CD4-positive, alpha-beta T cell treated with Interleukin-15 for 1 hour (primary cell): ENCODE data around the gene FBH1.
"Not testable (repeated sequence)": the region's sequence is repeated elsewhere in the genome, so short reads cannot be mapped to it uniquely, and the experiment has no call there.

Experiments used
- DNase-seq: peaks from one replicate; pipeline ENCODE4 v3.0.0-alpha.2; 2020

Gene FBH1

DNA sequence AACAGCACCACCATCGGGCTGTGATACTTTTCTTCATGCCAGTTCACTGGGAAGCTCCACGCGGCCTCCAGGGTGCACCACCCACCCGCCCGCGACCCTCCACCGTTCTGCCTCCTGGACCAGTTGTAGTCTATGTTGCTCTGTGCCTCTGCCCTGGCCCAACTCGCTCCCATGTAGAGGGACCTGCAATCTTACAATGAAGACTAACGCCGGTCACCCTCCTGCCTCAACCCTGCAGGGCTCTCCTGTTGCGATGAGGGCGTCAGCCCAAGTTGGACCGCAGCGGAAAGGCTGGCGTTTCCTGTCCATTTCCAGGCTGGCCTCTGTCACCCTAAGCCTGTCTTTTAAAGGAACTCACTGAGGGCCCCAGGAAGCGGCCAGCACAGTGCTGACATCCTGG lies 52.4 kb downstream of the FBH1 start:
- peak; percentile 43 for DNase-seq

DNA sequence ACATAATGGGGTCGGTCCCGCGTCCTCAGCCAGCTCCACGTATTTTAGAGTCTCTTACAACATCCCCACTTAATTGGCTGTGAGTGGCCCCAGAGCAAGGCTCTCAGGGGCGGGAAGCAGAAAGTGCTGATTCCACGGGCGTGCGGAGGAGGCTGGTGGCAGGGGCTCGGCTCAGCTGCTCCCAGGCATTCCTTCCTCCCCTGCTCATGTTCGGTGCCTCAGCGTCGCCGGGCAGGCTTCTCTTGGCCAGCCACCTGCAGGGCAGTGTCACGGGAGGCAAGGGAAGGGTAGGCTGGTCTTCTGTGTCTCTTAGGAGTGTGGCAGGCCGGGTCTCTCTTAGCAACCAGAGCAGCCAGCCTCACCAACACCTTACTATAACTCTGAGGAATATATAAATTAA lies 53.5 kb downstream of the FBH1 start:
- no peak for DNase-seq

DNA sequence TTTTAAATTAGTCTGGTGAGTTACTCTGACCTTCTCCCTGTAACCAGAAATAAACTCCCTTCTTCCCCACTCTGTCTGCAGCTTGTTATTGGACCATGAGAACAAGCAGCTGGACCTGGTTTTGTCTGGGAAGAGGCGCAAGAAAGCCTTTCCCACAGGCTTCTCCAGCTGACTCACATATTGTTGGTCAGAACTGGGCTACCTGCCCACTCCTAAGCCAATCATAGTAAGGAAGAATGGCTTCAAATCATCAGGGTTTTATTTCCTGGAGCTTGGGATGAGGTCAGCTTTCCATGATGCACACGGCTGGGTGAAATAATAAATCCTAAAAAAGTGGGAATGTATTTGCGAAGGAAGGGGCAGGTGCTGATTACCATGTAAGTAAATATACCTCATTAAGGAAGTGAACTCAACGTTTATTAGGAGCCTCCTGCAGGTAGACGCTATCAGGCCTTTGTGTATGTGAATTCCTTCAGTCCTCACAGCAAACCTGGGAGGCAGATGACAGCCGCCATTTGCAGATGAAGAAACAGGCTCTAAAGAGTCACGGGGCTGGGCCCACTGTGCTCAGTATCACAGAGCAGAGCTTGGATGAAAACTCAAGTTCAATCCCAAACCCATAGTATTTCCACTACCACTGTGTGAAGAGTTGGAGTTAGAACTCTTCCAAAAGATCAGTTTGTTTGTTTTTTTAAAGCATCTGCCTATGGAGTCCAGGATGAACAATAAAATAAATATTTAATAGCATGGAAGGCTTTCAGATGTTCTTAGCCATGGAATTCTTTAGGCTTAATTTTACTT lies 54.5 kb downstream of the FBH1 start:
- DNase-seq: no peak

DNA sequence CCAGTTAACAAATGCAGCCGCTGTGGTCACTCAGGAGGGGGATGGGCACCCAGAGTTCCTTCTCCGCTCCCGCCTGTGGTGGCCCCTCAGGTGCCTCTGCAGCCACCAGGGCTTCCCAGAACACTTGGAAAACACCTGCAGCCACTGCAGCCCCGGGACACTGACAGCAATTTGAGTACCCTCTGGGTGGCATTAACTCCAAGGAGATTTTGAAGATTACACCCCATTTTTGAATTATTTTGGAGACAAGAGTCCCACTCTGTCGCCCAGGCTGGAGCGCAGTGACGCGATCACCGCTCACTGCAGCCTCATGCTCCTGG lies 55.1 kb downstream of the FBH1 start:
- DNase-seq: no peak

DNA sequence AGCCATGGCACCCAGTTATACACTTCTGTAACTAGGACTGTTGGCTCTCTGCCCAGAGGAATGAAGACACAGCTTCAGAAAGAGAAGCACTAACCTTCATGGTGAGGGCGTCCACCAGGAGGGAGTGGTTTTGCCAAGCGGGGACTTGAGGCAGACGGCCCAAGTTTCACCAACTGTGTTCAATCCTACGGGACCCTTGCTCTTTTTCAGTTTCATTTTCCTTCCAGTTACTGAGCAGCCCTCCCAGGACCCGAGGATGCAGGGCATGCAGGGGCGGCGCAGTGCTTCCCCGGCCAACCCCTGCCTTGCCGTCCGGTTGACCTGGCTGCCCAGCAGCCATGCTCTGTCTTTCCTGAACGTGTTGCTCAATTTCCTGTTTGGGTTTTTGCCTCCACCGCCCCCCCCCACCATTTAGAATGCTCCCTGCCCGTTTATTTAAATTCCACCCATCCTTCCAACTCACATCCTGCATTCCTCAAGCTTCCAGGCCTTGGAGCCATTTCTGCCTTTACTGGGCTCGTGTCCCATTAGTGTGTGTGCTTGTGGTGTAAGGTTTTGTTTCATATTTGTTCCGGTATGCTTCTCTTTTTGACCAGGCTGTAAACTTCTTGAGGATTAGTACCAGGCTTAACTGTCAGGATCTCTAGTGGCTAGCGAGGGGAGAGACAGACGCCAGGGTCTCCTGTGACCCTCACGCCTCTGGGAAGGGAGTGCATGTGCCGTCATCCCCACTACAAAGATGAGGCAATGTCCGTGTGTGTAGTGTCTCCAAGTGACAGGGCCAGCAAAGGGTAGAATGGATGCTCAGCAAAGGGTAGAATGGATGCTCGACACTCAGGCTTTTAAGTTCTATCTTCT lies 55.7 kb downstream of the FBH1 start:
- no peak for DNase-seq

DNA sequence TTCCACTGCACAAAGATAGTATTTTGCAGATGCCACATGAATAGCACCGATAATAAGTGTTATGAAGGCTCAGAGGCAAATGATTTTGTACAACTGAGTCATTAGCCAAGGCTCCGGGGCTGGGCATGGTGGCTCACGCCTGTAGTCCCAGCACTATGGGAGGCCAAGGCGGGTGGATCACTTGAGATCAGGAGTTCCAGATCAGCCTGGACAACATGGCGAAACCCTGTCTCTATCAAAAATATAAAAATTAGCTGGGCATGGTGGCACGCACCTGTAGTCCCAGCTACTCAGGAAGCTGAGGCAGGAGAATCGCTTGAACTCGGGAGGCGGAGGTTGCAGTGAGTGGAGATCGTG lies 56.4 kb downstream of the FBH1 start:
- DNase-seq: not testable (repeated sequence)

DNA sequence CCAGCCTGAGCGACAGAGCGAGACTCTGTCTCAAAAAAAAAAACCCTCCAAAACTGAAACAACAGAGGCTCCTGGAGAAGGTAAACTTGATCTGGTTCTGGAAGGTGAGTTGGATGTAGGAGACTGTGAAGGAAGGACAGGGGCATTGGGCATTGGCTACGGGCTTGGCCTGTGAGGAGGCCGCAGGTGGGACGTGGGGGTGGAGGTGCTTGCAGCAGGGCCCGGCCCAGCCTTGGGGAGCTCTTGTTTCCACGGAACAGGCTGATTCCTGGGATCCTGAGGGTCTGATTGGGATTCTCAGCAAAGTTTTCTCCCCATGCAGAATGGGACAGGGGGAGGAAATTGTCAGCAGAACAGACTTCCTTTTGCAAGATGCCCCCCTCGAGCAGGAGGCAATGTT lies 56.7 kb downstream of the FBH1 start:
- no peak for DNase-seq

DNA sequence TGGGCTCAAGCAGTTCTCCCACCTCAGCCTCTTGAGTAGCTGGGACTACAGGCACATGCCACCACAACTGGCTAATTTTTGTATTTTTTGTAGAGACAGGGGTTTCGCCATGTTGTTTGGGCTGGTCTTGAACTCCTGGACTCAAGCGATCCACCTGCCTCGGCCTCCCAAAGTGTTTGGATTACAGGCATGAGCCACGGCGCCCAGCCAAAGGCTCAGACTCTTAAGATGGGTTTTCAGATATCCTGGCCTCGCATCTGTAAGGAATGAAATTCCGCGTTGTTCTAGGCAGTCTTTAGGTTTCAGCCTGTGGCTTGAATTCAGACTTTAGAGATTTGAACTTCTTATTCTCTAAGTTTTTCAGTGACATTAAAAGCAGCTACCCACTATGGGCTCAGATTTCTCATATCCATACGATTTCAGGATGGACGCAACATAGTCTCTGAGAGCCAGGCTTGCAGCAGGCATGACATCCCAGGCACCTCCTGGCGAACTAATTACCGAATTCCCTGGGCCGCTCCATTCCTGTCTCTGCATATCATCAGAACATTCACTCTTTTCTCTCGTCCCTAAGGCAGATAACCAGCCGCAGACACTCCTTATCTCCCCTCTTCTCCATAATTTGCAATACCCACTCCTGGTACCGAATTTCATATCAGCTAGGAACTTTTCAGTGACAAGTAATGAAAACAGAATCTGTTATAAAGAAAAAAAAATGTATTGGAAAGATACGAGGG lies 57.6 kb downstream of the FBH1 start:
- DNase-seq: no peak

DNA sequence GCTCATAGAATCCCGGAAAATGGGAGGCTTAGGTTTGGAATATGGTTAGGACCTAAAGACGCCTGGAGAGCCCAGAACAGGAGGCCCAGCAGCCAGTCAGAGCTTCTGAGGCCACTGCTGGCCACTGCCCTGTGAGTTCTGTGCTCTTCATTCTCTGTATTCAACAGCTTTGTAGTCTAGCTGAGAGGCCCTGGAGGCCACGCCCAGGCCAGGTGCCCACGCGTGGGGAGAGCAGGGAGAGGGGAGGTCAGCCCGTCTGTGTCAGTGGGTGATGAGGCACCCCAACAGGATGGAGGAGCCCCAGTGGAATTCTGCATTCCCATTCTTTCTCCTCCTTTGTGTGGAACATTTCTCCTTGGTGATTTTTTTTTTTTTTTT lies 58.2 kb downstream of the FBH1 start:
- DNase-seq: no peak

DNA sequence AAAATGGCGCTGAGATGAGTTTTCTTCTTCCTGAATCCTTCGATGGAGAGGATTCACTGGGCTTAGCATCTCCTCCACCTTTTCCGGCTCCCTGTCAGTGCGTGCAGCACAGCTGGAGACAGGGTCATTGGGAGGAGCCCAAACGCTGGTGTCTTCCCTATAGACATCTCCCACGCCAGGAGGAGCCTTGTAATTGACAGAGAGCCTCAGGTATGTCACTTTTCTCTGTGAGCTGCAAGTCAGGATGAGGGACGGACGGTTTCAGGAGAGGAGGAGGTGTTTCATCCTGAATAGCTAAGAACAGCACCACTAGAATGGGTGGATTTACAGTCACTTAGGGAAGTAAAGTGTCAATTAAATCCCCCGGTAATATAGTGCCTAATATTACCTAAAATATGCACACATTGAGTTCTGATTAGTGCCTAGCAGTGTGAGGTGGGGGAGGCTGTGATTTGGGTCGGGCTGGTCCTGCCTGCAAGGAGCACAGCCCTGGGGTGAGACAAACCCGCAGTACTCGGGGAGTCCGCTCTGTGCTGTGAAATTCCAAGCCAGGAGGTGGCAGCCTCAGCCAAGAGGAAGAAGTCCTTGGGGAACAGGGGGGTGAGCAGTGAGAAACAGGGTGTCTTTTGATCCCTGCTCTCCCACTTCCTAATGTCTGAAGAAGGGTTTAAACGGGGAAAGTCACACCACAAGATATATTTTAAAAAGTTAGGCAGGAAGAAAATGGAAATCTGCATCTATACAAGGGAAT lies 59.1 kb downstream of the FBH1 start:
- peak; percentile 25 for DNase-seq

DNA sequence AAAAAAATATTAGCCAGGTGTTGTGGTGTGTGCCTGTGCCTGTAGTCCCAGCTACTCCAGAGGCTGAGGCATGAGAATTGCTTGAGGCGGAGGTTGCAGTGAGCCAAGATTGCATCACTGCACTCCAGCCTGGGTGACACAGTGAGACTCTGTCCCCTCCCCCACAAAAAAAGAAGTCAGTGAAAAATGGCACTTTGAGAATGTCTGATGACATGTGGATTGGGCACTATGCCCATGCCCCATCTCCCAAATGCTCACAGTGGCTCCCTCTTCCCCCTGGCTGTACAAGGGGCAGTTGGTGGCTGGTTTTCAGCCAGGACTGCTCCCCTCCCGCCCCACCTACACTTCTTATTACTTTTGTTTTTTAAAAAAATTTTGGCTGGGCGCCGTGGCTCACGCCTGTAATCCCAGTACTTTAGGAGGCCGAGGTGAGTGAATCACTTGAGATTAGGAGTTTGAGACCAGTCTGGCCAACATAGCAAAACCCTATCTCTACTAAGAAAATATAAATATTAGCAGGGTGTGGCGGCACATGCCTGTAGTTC lies 61.2 kb downstream of the FBH1 start:
- DNase-seq: no peak

DNA sequence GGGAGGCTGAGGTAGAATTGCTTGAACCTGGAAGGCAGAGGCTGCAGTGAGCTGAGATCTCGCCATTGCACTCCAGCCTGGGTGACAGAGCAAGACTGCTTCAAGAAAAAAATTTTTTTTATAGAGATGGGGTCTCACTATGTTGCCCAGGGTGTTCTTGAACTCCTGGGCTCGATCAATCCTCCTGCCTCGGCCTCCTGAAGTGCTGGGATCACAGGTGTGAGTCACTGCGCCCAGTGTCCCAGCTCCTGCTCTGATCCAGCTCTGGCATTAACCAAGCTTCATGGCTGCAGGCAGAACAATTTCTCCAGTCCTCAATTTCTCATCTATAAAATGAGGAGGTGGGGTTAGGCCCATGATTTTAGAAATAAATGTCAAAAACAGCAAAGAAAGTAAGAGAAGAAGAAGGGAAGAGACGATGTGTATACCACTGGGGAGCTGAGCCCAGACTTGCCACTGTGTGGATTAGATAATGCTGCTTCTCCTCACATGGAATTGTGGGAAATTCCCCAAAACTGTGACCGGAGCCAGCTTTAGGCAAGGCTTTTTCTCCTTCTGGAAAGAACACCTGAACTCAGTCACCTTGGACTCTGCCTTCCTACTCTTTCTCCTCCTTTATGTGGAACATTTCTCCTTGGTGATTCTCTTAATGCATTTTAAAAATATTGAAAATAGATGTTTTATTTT lies 61.8 kb downstream of the FBH1 start:
- no peak for DNase-seq

DNA sequence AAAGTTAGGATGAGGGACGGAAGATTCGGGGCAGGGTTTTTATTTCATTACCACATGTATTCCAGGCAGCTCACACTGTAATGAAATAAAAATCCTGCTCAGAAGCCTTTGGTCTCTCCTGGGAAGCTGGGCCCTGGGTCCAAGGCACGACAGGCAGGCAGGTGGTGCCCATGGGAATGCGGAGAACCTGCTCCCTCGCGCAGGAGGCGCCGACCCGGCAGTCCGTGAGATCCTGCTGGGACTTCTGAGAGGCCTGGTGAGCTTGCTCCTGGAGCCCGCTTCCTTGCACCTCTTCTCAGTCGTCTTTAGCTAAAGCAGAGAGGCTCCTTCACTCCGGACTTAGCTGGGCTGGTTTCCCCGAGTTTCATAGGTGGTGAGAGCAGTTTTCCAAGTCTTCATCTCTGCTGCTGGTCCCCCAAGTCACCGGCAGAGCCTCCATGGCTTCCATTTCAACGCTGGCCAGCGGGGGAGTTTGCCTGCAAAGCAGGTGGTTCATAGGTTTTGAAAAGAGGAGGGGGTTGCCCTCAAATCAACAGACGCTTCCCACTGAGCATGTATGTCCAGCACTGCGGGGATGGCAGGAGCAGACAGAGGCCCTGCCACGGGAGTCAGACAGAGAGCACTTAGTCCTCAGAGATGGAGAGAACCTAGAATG lies 62.8 kb downstream of the FBH1 start:
- DNase-seq: no peak

DNA sequence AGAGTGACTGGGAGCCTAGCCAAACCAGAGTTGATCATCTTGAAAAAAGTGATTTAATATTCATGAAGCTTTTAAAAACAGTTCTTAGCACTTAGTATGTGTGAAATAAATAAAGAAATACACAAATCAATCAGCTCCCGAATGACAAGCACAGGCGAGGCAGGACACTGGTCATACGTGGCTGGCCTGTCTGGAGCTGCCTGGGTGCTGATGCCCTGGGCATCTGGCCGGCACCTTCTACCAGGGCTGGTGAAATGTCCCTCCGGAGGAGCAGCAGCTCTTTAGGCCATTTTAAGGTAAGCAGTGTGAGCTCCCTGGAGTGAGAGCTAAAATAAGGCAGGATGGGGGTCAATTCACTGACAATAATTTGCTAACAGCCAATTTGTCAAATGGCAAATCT lies 63.6 kb downstream of the FBH1 start:
- no peak for DNase-seq

DNA sequence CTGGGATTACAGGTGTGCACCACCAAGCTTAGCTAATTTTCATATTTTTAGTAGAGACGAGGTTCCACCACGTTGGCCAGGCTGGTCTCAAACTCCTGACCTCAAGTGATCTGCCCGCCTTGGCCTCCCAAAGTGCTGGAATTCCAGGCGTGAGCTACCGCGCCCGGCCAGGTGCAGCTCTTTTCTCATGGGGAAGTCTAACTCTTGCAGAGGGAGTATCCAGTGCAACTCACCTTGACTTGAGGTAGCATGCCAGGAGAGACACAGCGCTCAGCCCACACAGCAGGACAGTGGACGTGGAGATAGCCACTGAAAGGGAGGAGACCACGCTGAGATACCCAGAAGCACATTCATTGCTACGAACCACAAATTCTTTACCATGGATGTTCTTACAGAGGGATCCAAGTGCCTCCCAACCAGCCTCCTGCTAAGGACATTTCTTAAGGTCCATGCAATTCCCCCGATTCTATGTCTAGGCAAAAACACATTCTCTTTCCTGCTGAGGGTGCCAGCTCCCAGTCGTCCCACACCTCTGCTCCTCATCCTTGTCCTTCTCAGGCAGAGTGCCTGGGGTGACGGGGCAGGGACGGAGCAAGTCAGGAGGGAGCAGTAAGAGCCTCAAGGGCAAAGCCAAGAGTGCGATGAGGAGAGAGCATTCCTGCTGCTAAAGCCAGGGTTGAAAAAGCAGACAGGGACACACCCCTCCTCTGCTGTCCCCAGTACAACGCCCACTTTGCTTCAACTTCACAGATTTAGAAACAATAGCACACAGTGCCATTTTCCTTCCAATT lies 66.3 kb downstream of the FBH1 start:
- DNase-seq: no peak

DNA sequence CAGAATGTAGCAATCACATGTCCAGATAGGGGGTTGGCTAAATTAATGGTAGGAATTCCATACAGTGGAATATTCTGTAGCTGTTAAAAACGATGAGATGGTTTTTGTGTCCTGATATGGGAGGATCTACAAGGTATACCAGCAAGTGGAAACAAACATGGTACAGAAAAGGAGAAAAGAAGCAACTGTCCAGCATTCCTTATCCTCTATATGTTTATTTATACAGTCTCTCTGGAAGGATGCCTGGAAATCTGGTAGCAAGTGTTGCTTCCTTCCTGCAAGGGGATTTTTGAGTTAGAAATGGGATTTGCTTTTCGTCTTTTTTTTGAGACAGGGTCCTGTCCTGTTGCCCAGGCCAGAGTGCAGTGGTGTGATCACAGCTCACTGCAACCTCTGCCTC lies 68.0 kb downstream of the FBH1 start:
- DNase-seq: no peak

DNA sequence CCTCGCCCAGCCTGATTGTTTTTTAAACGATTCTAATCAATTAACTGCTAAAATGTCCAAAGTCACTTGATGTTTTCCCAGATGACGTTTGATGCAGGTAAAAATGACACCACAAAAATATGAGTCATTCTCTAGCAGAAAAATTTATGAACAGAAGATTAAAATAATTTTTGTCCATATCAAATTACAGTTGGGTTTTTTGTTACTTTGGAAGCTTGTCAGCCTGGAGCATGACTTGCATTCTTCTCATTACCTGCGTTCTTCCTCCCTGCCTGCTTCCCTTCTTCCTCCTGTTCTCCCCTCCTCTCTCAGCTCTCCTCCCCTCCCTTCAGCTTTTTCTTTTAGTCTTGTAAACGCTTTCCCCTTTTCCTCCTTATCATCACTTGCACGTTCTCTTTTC lies 68.6 kb downstream of the FBH1 start:
- DNase-seq: no peak

DNA sequence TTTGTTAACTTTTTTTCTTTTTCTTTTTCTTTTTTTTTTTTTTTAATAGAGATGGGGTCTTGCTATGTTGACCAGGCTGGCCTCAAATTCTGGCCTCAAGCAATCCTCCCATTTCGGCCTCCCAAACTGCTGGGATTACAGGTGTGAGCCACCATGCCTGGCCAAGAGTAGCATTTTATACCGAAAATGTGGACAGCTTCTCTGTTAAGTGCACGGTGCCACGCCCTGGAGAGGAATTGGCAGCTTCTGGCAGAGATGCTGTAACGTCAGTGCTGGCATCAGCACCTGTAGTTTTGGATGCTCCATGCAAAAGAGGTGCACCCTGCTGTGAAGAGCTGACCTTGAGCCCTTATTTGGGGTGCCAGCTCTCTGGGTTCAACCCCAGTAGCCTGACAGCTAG lies 69.1 kb downstream of the FBH1 start:
- no peak for DNase-seq

DNA sequence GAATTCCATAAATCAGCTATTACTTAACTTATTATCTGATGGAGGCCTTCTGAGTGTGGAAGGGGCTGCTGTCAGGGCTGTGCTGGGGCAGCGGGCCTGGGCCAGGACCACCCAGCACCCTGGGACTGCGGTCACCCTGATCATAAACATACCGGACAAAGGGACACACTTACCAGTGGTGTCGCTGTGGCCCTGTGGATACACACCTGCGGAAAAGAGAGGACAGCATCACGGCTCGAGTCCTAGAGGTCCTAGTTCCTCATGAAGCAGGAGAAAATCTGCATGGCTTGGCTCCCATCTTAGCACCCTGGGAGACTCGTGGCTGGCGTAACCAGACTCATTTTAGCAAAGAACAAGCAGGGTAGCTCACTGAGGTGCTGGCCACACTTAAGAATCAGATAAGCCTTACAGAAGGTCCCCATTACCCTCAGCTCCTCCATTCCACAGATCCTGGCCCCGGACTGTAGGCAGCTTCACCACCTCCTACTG lies 69.6 kb downstream of the FBH1 start:
- no peak for DNase-seq

DNA sequence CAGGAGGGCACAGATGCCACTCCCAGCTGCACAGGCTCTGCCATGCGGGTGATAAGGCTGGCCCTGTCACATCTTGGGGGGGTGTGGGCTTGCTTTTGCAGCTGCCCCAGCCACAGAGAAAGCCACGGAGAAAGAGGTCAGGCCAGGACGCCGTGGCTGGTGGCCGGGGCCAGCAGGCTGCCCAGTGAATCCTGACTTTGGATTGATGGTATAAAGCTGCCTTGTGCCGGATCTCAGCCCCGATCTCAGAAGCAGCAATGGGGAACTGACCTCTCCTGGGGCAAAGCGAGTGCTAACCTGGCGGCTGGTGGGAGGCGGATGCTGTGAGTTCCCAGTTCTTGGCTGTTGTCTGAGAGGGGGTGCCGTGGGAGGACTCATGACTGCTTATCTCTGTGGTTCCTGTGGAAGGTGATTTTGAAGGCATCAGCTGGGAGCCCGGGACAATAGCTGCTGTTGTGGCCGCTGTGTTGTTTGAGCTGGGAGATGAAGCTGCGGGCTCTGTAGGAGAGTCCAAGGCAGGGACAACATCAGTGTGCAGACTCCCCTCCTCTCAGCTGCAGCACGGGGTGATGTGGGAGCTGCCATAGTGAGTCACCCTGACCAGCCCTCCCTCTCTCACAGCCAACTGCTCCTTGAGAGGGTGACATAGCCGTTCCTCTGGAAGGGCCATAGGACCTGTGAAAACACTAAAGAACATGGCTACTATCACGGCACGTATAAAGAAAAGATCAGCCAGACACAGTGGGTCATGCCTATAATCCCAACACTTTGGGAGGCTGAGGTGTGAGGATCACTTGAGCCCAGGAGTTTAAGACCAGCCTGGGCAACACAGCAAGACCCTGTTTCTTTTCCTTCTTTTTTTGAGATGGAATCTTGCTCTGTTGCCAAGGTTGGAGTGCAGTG lies 70.3 kb downstream of the FBH1 start:
- no peak for DNase-seq
